ENCODE measurements around the gene PTPN3. TPM values are rescaled to one million over a fixed set of nuclear protein-coding genes. Genes with fewer than 3 reads are reported as not detected.

PTPN3 gene
- total and polyA plus RNA-seq, 2 experiments from 2014 or later, result 0.86 to 1.3 TPM

DNA sequence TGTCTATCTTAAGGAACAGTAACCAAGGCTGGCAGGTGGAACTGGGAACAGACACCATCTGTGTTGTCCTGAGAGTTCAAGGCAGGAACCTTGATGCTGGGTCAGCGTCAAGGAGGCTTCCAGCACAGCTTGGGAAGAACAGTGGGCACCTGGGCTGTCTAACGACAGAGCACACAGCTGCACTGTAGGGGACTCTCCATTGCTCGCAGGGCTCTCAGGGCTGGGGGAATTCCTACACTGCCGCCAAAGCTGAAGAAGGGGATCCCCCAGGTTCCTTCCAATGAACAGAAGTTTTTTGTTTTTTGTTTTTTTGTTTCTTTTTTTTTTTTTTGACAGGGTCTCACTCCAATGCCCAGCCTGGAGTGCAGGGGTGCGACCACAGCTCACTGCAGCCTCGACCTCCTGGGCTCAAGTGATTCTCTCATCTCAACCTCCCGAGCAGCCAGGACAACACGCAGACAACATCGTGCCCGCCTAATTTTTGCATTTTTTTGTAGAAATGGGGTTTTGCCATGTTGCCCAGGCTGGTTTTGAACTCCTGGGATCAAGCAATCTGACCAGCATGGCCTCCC, 81.9 kb downstream of the PTPN3 start:
- DNase-seq, result no peak
- H3F3A ChIP-seq (ENCODE audit: insufficient read depth), result no peaks in the 10 kb centered on the region
- in situ Hi-C loops (cut with MboI), result no loop called here
- H3K27me3 ChIP-seq (replicated peaks; ENCODE audit: insufficient read depth), result no peaks in the 10 kb centered on the region
- H3K27ac ChIP-seq, result no peak overlapping the region
- no peaks in the 10 kb centered on the region for H3K36me3 ChIP-seq (ENCODE audit: low read depth)
- TF ChIP-seq EZH2 (IDR thresholded peaks at IDR 0.05; ENCODE audit: insufficient read depth, poor library complexity, severe bottlenecking) (no peak), EZH2phosphoT487 (IDR thresholded peaks at IDR 0.05; ENCODE audit: insufficient read depth, low read depth) (no peak)
- no peaks in the 10 kb centered on the region for H3K4me1 ChIP-seq (ENCODE audit: insufficient read depth)
- 78 to 80% methylated on average over 10 of the region's 10 CpGs for WGBS, 2 experiments (ENCODE audit: low coverage in 1 of 2, low lambda C conversion rate in 2 of 2, missing lambda C conversion rate in 2 of 2)
- H3K9me3 ChIP-seq (ENCODE audit: low read depth), result no peaks in the 10 kb centered on the region
- H3K9ac ChIP-seq, result no peak overlapping the region
- no peaks in the 10 kb centered on the region for H4K20me1 ChIP-seq (ENCODE audit: insufficient read depth)
- no peaks in the 10 kb centered on the region for H3K9me2 ChIP-seq (ENCODE audit: insufficient read depth)
- H3K4me3 ChIP-seq, result no peak overlapping the region
- H2AFZ ChIP-seq, result no peak overlapping the region
- H3K4me2 ChIP-seq (ENCODE audit: unreplicated experiment), result no peak overlapping the region
- H3K79me2 ChIP-seq (ENCODE audit: insufficient read depth), result no peaks in the 10 kb centered on the region

DNA sequence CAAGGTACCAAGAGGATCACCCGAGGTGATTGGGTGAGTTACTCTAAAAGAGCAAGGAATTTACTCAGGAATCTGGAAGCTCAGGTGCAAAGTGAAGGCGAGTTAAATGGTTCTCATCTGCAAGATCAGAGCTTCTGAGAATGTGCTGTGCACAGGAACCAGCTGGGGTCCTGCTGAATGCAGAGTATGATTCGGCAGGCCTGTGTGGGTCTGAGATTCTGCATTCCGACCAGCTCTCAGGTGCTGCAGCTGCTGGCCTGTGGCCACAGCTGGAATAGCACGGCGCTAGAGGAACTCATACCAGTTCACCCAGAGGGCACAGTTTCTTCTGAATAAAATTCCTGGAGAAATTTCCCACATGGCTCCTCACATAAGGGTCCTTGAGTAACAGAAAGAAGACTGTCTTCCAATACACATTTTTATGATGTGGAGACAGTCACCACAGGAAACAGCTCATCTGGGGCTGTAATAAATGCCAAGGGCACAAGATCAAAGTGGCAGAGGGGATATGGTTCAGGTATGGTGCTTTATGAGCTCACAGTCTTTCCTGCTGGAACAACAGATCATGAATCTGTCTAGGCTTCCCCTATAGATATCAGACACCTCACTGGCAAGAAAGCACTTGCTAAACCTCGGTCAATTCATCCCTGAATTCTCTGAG, 83.9 kb downstream of the PTPN3 start:
- no peak for TF ChIP-seq EZH2 (IDR thresholded peaks at IDR 0.05; ENCODE audit: insufficient read depth, poor library complexity, severe bottlenecking)
- no peak for TF ChIP-seq EZH2phosphoT487 (IDR thresholded peaks at IDR 0.05; ENCODE audit: insufficient read depth, low read depth)
- WGBS, 2 experiments (ENCODE audit: low coverage in 1 of 2, low lambda C conversion rate in 2 of 2, missing lambda C conversion rate in 2 of 2), result 66 to 68% methylated on average over 7 of the region's 7 CpGs
- Histone ChIP-seq H3K4me3 (no peak overlapping the region), H3K9ac (no peak overlapping the region), H3K9me2 (ENCODE audit: insufficient read depth) (no peaks in the 10 kb centered on the region), H4K20me1 (ENCODE audit: insufficient read depth) (no peaks in the 10 kb centered on the region), H3K27ac (no peak overlapping the region), H3K4me1 (ENCODE audit: insufficient read depth) (no peaks in the 10 kb centered on the region), H2AFZ (no peak overlapping the region), H3K27me3 (replicated peaks; ENCODE audit: insufficient read depth) (no peaks in the 10 kb centered on the region), H3K4me2 (ENCODE audit: unreplicated experiment) (no peak overlapping the region), H3F3A (ENCODE audit: insufficient read depth) (no peaks in the 10 kb centered on the region), H3K9me3 (ENCODE audit: low read depth) (no peaks in the 10 kb centered on the region), H3K36me3 (ENCODE audit: low read depth) (no peaks in the 10 kb centered on the region), H3K79me2 (ENCODE audit: insufficient read depth) (no peaks in the 10 kb centered on the region)
- in situ Hi-C loops (cut with MboI), result no loop called here
- DNase-seq, result no peak

DNA sequence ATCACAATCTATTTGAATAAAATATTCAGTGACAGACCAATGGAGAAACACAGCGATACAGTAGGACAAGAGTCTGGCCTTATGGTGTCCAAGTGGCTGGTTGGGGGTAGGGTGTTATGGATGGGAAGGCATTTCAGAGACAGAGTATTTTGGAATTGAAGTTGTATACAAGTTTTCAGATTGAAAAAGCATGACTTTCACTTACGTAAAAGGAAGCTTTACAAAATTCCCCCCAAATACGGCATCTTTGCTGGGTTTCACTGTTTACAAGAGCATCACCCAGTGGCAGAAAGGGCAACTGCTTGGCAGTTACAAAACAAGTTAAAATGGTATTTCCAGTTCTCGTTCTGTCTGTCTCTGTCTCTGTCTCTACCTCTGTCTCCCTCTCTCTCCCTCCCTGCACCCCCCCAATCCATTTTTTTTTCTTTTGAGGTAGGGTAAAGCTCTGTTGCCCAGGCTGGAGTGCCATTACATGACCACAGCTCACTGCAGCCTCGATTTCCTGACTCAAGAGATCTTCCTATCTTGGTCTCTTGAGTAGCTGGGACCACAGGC, 86.2 kb downstream of the PTPN3 start:
- 57 to 63% methylated on average over 5 of the region's 5 CpGs for whole genome bisulfite sequencing, 2 experiments (ENCODE audit: low coverage in 1 of 2, low lambda C conversion rate in 2 of 2, missing lambda C conversion rate in 2 of 2)
- Histone ChIP-seq H3K79me2 (ENCODE audit: insufficient read depth) (no peaks in the 10 kb centered on the region), H3K27ac (no peak overlapping the region), H3K4me2 (ENCODE audit: unreplicated experiment) (no peak overlapping the region), H3K9me3 (ENCODE audit: low read depth) (no peaks in the 10 kb centered on the region), H3K9me2 (ENCODE audit: insufficient read depth) (no peaks in the 10 kb centered on the region), H3K36me3 (ENCODE audit: low read depth) (no peaks in the 10 kb centered on the region), H3K4me3 (no peak overlapping the region), H3F3A (ENCODE audit: insufficient read depth) (no peaks in the 10 kb centered on the region), H3K27me3 (replicated peaks; ENCODE audit: insufficient read depth) (no peaks in the 10 kb centered on the region), H2AFZ (no peak overlapping the region), H3K9ac (no peak overlapping the region), H4K20me1 (ENCODE audit: insufficient read depth) (no peaks in the 10 kb centered on the region), H3K4me1 (ENCODE audit: insufficient read depth) (no peaks in the 10 kb centered on the region)
- DNase-seq, result peak; percentile 70
- in situ Hi-C loops (cut with MboI), result no loop called here
- TF ChIP-seq EZH2 (IDR thresholded peaks at IDR 0.05; ENCODE audit: insufficient read depth, poor library complexity, severe bottlenecking) (no peak), EZH2phosphoT487 (IDR thresholded peaks at IDR 0.05; ENCODE audit: insufficient read depth, low read depth) (no peak)

DNA sequence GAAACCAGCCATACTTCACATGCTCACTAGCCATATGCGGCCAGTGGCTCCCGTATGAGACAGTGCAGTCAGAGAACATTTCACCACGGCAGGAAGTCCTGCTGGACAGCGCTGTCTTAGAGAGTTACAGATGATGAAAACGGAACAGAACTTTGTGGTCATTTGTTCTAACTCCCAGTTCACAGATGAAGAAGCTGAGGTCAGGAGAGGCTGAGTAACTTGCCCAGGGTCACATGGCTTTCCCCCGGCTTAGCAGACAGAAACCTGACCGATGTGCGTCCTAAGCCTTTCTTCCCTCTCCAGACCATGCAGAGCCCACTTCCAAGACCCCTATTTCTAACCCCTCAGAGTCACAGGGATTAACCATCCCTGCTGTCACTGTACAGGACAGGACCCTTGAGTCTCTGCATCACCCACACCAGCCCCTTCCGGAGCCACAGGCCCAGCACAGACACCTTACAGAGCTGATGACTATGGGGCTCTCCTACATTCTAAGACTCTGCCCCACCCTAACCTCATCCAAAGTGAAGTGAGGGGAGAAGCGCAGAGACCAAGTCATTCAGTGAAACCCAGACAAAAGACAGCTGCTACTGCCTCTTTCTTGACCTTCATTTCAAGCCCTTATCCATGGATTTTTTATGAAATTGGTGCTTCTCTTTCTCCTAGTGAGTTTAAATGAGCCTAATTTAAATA, 86.9 kb downstream of the PTPN3 start:
- Histone ChIP-seq H3F3A (ENCODE audit: insufficient read depth) (no peaks in the 10 kb centered on the region), H3K27ac (no peak overlapping the region), H3K4me3 (no peak overlapping the region), H3K9me2 (ENCODE audit: insufficient read depth) (no peaks in the 10 kb centered on the region), H2AFZ (no peak overlapping the region), H4K20me1 (ENCODE audit: insufficient read depth) (no peaks in the 10 kb centered on the region), H3K27me3 (replicated peaks; ENCODE audit: insufficient read depth) (no peaks in the 10 kb centered on the region), H3K4me1 (ENCODE audit: insufficient read depth) (no peaks in the 10 kb centered on the region), H3K9ac (no peak overlapping the region), H3K79me2 (ENCODE audit: insufficient read depth) (no peaks in the 10 kb centered on the region), H3K36me3 (ENCODE audit: low read depth) (no peaks in the 10 kb centered on the region), H3K4me2 (ENCODE audit: unreplicated experiment) (no peak overlapping the region), H3K9me3 (ENCODE audit: low read depth) (no peaks in the 10 kb centered on the region)
- TF ChIP-seq EZH2phosphoT487 (IDR thresholded peaks at IDR 0.05; ENCODE audit: insufficient read depth, low read depth), result no peak
- TF ChIP-seq EZH2 (IDR thresholded peaks at IDR 0.05; ENCODE audit: insufficient read depth, poor library complexity, severe bottlenecking), result no peak
- in situ Hi-C loops (cut with MboI), result no loop called here
- no peak for DNase-seq
- 97 to 98% methylated on average over 10 of the region's 10 CpGs for WGBS, 2 experiments (ENCODE audit: low coverage in 1 of 2, low lambda C conversion rate in 2 of 2, missing lambda C conversion rate in 2 of 2)
